GM19240 (cell line): ENCODE data around the gene PRKCE.

Source experiments
- DNase-seq: peaks from one replicate; pipeline ENCODE4 v3.0.0; 2011; ENCODE audit warnings: low spot score; ENCODE audit not compliant: insufficient read length

Gene PRKCE

DNA sequence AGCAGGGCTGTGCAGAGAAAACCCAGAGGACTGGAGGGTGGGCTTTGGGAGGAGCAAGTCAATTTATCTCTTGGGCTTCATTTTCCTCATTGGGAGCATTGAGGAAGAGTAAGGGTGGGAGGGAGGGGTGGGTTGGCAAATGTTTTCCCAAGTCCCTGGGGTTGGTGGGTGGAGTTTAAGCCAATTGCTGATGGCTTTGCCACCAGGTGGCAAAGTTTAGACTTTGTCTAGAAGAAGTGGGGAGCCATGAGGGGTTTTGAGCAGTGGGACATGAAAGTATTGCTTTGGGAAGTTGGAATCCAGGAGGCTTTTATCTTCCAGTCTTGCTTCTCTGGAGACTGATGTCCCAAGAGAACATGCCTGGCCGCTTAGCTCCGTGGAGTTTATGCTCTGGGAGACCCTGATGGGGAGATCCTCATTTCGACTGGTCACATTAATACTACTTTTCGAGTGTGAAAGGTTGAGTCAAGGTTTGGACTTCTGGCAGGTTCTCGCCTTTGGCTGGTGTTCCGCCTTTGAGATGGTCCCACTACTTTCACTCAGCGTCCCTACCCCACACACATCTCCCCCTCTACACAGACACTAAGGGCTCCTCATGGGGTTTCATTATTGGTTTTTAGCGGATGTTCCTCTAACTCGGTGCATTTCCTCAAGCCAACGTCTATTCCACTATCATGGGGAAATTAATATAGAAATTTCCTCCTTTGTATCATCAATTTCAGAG, 126.7 kb downstream of the PRKCE start:
- DNase-seq, result no peak

DNA sequence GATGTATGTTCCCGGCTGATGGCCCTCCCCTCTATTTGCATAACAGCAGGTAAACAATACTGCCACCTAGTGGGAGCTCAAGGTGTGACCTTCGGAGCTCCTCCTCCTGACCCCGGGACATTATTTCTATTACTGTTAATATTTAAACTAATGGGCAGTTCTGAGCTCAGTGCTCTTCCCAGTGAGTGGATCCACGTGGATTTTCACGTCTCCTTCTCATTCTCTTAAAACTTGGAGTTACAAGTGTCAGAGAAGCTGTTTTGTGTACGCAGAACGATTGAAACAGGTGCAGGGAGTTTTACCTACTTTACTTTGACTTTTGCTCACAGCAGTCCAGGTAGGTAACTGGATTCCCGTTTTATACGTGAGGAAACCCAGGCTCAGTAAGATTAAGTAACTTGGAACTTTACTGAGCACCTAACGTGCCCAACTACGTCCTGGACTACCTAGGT, 127.3 kb downstream of the PRKCE start:
- DNase-seq, result peak; percentile 58

DNA sequence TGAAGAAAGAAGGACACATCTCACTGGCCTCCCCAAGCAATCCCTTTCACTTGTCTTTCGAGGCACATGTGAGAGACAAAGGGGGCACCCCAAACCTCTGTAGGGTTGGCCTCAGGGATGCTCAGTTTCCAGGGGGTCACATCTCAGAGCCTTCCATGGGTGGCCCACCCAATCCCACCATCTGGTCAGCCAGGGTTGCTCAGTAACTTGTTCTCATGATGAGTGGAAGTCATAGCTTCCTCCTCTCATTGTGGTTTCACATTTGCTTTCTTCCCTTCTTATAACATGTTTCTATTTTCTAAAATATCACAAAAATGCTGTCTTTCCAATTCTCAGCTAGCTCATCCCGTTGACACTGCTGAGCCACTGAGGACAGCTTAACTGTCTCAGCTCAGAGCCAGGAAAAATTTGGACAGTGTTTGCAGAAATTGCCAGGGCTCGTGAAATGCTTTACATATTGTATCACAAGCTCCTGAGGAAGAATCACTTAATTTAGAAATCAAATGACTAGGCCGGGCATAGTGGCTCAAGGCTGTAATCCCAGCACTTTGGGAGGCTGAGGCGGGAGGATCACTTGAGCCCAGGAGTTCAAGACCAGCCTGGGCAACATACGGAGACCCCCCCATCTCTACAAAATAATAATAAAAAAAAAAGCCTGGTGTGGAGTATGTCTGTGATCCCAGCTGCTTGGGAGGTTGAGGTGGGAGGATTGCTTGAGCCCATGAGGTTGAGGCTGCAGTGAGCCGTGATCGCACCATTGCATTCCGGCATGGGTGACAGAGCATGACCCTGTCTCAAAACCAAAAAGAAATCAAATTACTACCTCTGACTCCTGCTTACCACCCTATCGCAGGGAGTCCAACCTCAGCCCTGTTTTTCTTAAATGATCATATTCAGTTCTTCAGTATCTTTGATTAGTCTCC, 129.3 kb downstream of the PRKCE start:
- DNase-seq, result no peak

DNA sequence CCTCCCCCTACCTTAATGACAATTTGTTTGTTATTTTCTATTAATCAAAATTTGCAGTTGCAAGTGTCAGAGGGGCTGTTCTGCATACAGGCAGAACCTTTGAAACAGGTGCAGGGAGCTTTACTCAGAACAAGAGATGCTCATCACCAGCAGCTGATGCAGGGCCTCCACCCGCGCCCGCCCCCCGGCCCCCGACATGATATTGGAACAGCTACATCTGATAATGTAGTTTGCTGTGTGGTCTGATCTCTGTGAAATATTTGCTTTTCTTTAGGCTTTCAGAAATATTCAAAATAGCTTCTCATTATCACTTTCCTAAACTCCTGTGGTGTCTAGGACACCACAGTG, 130.0 kb downstream of the PRKCE start:
- no peak for DNase-seq

DNA sequence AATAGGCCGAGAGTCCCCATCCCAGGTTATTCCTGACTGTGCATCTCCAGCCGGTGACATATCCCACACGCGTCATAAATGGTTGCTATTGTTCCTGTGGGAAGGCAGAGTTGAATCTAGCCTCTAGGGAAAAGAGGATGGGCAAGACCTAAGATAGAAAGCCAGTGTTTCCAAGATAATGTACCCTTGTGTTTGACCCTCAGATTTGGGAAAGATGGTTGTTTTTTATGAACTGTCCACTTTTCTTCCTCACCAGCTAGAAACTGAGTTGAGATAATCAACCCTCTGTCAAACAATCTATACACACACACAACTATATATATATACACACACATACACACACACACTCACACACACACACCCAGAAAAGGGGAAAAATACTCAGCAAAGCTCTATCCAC, 131.0 kb downstream of the PRKCE start:
- DNase-seq, result no peak

DNA sequence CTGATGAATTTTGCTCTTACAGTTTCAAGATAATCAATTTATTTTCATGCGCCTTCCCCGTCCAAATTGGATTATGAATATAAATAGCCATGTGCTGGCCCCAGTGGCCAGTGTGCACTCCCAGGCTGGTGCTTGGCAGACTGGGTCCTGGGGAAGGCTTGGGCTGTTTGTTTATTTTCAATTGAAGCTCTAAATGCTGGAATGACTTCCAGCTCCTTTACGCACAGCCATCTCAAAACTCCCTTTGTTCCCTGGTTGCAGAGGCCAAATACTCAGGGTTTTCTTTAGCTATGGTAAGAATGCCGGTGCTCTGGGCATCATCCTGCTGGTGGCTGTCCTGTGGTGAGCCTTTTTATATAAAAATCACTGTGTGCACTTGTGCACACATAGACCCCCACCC, 131.5 kb downstream of the PRKCE start:
- no peak for DNase-seq

DNA sequence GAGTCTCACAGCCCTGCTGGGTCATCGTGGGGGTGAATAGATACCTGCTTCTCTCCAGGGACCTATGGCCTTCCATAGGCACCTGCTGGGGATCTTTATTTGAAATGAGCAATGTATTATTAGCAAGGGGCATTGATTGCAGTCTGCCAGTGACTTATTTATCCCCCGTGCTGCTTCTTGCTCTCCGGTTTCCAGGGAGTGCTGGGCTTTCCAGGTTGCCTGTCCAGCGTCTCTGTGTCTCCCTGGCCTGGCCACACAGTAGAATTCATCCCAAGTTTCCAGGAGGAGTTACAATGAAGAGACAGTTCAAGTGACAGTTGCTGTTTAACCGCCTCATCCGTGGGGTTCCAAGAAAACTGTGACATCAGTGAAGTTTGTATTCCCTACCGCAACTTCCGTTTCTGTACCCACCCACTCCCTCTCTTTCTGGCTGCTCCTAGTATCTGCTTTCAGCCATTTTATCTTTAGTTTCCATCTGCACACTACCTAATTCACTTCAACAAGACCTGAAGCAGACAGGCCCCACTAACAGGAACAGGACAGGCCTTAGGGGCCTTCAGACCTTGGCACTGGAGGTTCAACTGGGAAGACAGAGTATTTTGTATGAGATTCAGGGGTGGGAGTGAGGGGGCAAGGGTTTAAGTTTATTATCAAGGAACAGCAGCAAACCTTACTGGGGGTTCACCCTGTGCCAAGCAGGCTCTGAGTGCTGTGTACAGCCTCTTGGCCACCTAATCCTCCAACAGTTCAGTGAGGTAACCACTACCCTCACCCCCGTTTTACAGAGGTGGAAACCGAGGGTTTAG, 134.8 kb downstream of the PRKCE start:
- DNase-seq, result no peak

DNA sequence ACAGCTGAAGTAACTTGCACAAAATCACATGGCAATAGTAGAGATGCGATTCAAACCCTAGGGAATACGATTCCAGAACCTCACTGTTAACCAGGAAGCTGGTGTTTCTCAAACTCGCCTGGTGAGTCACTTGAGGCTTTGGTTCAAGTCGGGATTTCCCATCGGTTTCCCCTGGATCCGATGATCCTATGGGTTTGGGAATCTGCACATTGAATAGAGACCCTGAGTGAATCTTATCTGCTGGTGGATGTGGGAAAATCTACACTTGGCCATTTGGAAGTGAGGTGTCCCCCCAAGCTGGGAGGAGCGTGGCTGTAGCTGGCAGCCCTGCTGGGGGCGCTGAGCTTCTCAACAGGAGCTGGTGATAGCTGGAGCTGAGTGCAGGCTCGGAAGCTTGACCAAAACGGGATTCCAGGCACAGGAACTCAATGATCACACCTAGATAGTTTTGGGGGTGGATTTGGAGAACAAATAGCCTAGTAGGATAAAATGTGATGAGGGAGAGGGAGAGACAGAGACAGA, 135.4 kb downstream of the PRKCE start:
- no peak for DNase-seq

DNA sequence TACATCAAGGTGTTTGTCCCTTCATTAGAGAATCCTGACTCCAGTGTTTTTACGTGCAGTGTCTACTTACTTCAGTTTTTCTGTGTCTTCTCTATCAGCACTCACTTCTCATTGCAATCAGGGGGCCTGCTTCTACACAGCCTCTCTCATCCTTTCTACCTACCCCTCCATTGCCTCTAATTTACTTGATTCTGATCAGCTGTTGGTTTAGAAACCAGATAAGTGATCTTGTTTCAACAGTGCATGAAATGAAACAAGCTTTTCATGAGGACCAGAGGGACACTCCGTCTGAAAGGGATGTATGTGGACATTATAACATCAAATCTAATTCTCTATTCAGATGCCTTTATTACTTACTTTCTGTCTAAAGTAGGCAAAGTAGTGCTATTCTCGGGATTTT, 136.9 kb downstream of the PRKCE start:
- DNase-seq, result no peak

DNA sequence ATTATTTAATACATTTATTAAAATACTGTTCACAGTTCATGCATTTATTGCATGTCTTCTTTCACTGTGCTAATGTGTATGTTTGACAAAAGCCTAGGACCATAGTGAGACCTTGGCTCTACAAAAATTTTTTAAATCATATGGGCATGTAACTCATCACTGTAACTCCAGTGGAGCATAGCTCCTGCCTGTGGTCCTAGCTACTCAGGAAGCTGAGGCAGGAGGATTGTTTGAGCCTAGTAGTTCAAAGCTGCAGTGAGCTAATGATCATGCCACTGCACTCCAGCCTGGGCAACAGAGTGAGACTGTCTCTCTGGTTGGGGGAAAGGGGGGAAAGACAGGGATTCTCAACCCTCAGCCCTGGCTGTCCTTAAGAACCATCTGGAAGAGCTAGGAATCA, 137.8 kb downstream of the PRKCE start:
- DNase-seq, result no peak

DNA sequence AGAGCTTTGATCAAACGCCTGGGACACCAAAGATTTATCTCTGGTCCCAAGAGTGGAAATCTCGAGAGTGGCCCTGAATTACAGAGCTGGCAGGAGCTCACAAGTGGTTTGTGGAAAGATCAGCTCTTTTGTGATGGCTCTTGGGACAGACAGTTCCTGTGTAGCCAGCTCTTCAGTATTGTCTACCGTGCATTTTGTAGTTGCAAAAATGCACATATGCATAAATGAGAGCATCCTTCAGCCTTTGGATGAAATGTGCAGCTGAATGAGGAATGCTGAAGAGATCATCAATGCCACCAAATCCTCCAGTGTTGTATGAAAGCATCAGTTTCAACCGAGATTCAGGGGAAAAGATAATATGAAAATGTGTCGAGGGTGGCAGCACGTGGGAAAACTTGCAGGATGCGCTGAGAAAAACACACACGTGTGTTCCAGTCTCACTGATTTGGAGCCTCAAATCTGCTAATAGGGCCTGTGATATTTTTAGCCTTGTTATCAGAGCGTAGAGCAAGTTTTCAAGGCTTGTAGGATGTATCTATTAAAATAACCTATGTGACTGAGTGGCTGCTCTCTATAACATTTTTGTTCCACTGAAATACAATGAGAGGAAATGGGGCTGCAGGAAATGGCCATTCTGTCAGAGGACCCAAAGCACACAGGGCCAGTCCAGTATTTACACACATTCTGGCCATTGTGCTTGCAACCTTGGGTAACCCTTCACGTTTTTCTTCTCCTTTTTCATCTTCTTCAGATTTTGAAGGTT, 138.7 kb downstream of the PRKCE start:
- no peak for DNase-seq

DNA sequence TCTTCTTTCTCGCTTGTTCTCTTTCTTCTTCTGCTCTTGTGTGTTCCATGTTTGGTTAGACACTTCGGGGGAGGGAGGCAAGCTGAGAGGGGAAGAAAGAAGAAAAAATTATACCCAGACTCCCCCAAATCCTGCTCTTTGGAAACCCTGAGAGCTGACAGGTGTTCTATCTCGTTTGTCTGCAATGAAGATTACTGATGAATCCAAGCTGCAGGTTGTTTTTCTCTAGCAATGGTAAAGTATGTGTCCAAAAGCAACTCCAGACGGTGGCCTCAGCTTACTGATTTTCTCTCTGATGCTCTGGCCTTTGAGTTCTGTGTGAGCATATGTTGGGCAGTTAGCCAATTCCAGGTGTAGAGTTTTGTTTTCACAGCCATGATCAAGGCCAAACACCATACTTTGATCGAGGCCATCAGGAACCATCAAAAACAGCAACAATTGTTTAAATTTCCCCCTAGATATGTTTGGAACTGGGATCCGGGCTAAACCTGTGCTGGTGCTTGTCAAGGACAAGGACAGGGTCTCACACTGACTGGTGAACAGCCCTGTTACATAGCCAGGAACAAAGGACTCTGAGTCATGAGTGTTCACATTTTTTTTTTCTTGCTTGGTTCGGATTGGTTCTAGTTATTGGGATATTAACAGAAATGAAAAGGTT, 142.0 kb downstream of the PRKCE start:
- DNase-seq, result no peak

DNA sequence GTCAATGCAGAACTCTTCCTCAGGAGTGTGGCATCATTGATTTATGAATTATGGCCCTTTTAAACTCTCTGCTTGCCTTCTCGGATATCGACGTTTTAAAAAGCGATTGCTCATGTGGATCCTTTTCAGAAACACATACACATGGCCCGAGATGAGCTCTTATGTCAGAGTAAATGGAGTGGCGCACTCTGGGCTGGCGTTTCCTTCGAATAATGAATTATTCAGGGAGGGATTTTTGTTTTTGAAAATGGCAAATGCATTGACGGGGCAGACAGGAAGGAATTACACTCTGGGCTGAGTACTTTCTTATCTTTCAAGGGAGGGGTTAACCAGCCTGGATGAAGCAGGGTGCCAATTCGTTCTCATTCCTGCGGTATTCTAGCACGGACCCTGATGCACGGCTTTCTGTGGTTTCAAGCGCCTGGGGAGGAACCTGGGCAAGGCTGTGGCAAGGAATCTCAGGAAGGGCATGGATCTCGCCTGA, 142.7 kb downstream of the PRKCE start:
- DNase-seq, result no peak

DNA sequence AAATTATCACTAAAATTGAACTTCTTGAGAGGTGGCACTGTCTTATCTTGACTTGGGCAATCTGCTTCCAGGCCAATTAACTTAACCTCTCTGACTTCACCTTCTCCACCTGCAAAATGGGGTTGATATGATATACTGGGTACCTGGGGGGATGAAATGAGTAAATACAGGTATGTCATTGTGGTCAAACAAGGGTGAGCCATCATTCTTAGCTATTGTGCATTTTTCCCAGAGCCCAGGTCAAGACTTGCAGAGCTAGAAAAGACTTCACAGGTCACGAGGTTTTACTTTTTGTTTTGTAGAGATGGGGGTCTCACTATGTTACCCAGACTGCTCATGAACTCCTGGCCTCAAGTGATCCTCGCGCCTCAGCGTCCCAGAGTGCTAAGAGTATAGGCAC, 145.0 kb downstream of the PRKCE start:
- DNase-seq, result no peak

DNA sequence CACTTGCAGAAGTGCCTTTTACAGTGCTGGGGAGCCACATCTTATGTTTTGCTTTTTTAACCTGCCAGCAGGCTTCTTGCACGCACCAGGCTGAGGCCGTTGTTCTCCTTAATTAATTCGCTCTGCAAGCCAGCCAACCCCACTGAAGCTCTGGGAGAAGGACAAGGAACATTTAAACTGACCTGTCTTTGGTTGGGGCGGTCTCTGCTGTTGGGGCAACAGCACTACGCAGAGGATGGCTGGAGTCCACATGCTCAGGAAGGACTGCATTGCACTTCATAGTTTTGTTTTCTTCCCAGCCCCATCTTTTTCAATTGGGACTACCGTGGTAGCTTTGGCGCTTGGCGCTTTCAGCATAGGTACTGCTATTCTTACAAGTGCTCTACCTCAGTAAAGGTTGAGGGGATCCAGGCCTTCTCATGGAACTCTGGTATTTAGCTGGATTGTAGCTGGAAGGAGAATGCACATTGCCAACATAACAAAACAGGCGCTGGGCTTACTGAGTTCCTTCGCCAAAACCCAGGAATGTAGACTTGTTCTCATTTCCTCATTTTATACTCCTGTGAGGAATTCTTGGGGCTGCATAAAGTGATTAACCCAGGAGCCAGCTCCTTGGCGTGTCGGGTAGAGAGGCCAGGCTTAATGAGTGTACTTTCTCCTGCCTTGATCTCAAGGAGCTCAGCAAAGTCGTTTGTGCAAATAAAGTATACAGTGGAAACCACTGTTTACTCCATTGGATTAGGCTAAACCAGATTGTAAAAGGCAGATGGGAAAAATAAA, 146.2 kb downstream of the PRKCE start:
- no peak for DNase-seq

DNA sequence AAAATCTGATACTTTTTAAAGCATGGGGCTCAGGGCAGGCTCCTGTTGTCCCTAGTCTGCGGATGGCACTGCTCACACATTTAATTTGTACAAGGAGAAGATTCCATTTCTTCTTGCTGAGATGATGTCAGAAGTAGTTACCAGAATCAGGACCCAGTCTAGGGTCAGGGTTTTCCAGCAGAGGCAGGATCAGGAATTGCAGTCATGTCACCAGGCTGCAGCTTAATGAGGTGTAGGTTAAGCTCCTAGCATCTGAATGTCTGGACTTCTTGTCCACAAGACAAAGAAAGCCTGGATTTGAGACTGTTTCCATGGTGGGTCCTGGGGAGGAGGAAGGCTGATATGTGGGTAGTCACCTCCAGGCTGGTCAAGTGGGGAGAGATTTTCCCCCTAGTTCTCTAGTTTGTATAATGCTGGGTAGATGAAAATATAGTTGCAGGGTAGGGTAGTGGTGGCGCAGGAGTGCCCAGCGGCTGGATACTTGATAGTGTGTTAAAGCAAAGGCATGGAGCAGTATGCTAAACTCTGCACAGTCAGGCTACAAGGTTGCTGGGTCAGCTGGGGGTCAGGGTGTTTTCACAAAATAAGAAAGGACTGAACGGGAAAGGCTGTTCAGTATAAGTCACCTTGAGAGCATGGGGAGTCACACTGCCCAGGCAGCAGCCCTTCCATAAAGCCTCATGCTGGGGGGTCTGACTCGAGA, 148.4 kb downstream of the PRKCE start:
- DNase-seq, result no peak

DNA sequence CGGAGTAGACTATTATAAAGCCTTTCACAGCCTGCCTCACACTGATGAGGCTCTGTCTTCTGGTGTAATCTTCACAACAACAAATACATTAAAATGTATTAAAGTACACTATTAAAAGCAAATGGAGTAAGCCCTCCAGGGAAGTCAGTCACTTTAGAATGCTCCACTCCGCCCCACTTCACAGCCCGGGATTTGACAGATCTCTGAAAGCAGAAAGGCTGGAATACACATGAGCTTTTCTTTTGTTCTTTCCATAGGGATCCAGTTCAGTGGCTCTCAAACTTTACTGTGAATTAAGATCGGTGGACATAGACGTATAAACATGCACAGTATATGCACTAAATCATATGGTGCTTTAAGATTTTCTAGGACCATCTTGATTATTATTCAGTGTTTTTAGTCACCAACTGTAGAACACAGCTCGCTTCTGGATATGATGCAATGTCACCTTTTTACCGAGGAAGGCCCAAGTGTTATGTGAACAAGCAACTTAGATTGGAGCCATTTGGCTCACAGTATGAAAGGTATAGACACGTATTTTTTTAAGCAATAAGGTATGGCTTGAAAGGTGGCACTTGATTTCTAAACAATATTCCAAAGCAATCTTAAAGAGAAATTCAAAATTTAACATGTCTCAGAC, 151.1 kb downstream of the PRKCE start:
- DNase-seq, result no peak

DNA sequence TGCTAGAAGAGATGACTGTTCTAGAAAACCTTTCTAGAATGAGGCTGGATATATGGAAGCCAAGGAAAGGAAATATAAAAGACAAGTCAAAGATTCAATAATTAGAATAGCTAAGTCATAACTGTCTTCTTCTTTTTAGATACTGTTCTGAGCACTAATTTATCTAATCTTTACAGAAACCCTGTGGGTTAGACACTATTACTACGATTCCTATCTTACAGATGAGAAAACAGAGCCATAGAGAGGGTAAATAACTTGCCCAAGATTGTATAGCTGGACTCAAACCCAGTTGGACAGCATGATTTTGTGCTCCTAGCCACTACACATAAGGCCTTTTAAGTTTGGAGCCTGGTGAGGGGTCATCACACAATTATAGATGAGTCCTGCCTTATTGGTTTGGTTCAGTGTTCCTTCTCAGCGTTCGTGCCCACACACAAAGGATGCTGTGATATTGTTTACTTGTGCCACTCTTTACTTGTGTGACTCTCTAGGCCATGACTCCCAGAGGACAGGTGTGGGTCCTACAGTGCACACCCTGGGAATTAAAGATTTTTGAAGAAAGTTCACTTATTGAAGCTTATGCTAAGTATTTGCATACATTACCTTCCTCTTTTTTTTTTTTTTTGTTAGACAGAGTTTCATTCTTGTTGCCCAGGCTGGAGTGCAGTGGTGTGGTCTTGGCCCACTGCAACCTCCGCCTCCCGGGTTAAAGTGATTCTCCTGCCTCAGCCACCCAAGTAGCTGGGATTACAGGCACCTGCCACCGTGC, 153.7 kb downstream of the PRKCE start:
- DNase-seq, result no peak
